GM19395 (cell line): Measurements from ENCODE around the gene PODN.

ENCODE experiments used
- ATAC-seq: cut with Tn5 transposase; IDR thresholded peaks from one replicate; pipeline ENCODE4 v1.9.1; 2021; ENCODE audit warnings: mild to moderate bottlenecking, moderate library complexity; ENCODE audit not compliant: unreplicated experiment

The PODN gene

DNA sequence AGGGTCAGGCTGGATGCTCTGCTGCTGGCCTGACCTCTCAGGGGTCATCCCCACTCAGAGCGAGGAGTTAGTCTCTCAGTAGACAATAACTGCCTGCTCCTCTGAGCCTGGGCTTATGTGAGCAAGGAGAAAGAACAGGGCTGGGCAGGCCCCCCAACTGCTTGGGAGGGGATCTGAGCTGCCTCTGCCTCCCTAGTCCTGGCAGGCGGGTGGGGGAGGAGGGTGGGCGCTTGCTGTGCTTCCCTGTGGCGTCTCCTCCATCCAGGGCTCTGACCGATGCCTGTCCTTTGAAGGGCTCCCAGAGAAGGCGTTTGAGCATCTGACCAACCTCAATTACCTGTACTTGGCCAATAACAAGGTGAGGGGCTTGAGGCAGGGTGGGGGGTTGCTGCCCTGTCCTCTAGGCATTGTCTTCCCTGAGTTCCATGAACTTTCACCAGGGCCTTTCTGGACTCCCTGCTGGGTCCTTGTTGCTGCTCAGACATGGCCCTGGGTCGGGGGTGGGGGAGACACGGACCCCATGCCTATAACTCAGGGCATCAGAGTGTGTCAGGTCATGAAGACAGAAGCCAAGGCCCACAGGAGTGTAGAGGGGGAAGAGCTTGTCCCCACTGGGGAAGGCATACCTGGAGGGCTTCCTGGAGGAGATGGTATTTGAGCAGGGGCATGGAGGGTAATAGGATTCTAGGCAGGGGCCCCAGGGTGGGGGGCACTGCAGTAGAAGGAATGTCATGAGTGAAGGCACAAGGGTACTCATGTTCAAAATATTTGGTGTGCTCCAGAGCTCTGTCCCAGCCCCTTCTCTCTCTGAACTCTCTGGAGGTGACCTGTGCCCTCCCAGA lies 12.5 kb downstream of the PODN start:
- ATAC-seq: no peak

DNA sequence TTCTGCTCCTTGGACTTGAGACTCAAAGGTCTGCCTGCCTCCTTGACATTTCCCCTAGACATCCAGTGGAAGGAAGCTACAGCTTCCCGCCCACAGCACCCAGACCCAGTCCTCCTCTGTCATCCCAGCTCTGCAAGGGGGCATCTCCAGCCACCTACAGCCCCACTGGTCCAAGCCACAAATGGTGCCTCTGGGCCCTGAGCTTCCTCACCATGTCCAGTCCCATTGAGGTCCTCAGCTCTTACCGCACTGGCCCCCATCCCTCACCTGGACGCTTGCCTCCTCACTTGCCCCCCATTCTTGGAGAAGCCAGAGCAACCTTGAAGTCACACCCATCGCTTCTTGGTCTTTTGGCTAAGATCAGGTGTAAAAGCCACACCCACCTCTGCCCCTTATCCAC lies 13.2 kb downstream of the PODN start:
- ATAC-seq: no peak

GRCh38 chr1:53075761-53076163 lies 13.7 kb downstream of the PODN start:
- no peak for ATAC-seq

GRCh38 chr1:53076165-53076564 lies 14.2 kb downstream of the PODN start:
- no peak for ATAC-seq

- ATAC-seq: no peak
Measured at GRCh38 chr1:53076721-53077598, 14.9 kb downstream of the PODN start.

DNA sequence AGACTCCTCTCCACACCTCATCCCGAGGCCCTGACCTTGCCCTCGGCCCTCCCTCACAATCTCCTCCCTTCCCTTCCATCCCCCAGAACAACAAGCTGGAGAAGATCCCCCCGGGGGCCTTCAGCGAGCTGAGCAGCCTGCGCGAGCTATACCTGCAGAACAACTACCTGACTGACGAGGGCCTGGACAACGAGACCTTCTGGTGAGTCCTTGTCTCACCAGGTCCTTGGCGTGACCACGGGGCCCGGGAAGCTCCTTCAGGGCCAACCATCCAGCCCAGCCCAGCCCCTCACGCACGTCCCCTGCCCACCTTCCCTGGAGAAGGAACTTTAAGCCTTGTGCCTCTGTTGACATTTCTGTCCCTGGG lies 15.6 kb downstream of the PODN start:
- no peak for ATAC-seq

GRCh38 chr1:53078333-53079101 lies 16.5 kb downstream of the PODN start:
- no peak for ATAC-seq

DNA sequence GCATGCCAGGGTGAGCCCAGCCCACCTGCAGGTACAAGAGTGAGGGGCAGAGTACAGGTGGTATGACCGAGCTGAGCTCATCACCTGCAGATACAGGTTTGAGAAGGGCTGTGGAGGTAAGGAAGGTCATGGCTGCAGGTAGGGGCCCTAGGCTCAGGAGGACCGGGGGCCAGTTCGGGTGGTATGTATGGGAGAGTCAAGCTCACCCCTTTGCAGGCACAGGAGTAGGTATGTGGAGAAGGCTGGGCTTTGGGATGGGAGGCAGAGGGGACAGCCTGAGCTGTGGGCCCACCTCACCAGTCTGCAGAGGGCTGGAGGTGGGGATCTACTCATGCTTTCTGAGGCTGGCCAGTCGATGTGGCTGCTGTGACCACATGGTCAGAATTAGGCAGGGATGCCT lies 17.2 kb downstream of the PODN start:
- no peak for ATAC-seq

- ATAC-seq: no peak
Measured at GRCh38 chr1:53080041-53080440, 18.0 kb downstream of the PODN start.

- ATAC-seq: no peak
Measured at GRCh38 chr1:53080769-53081168, 18.8 kb downstream of the PODN start.

- no peak for ATAC-seq
Measured at GRCh38 chr1:53081384-53082066, 19.5 kb downstream of the PODN start.

DNA sequence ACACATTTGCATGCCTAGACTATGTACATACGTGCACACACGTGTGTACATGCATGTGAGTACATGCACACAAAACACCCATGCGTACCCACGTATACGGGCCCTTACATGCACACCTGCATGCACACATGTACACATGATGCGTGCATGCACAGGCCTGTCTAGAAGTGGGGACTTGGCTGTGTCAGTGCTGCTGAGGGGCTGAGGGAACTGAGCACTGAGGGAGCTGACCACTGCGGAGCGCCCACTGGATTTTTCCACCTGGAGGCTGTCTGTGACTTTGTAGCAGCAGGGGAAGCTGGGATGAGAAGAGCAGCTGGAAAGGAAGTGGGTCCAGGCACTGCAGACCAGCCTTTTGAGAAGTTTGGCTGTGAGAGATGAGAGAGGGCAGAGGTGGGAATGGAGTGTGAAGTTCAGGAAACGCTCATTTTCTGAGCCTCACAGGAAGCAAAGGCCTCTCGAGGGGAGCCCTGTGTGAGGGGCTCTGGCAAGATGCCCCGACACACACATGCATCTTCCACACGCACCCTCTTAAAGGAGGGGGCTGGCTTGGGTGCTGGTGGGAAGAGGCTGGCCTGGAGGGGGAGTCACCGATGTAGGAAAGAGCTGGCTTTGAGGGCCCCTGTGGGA lies 20.9 kb downstream of the PODN start:
- no peak for ATAC-seq

- ATAC-seq: no peak
Measured at GRCh38 chr1:53083636-53084588, 21.9 kb downstream of the PODN start.

DNA sequence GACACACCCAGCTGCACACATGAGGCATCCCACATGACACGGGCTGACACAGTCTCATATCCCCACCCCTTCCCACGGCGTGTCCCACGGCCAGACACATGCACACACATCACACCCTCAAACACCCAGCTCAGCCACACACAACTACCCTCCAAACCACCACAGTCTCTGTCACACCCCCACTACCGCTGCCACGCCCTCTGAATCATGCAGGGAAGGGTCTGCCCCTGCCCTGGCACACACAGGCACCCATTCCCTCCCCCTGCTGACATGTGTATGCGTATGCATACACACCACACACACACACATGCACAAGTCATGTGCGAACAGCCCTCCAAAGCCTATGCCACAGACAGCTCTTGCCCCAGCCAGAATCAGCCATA lies 22.6 kb downstream of the PODN start:
- no peak for ATAC-seq

GRCh38 chr1:53085405-53085804 lies 23.4 kb downstream of the PODN start:
- no peak for ATAC-seq

- no peak for ATAC-seq
Measured at GRCh38 chr1:53086491-53087070, 24.6 kb downstream of the PODN start.

DNA sequence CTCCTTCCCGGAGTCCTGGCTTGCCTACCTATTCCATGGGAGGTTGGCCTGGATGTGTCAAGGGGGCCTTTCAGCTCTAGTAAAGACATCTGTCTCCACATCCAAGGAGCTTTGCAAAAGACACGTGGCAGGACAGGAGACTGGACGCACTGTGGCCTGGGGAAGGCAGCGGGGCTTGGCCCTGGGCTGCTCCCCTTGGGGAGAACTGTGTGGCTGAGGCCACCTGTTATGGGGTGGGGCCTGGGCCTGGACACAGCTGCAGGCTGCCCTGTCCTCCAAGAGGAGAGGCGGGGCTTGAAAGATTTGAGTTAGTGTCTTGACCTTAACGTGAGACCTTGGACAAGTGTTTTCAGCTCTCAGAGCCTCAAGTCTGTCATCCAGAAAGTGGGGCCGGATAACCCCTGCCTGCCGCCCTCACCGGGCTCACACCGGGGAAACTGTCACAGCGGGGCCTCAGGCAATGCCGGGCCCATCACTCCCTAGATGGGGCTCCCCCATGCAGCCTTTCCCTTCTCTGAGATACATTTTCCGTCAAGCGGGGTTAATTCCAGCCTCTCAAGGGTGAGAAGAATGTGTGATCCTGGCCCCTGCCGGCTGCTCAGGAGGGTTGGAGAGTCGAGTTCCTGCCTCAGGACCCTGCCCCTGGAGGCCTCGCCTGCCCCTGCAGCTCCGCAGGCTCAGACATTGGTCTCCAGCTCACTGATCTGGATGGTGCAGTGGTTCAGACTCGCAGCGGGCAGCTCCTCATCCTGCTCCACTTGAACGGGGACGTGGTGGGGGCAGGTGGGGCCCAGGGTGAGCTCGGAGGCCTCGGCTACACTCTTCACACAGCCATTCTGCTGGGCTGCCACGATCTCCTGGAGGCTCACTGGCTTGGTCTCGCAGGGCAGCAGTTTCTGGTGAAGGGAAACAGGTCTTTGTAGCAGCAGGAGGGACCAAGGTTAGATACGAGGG lies 25.6 kb downstream of the PODN start:
- ATAC-seq: no peak
